ENCODE data around the gene PDCD1. TPM values are rescaled to one million over a fixed set of nuclear protein-coding genes. Genes with fewer than 3 reads are reported as not detected.
A peak's percentile ranks its signal among the peaks of the same experiment; 100 is the strongest.

Gene PDCD1
- total RNA-seq, 2 donors from 2014 or later, result 1.0 to 17.5 TPM

GRCh38 chr2:241843321-241844065 is 15.2 kb downstream of the PDCD1 start:
- TF ChIP-seq, protein P1, sequence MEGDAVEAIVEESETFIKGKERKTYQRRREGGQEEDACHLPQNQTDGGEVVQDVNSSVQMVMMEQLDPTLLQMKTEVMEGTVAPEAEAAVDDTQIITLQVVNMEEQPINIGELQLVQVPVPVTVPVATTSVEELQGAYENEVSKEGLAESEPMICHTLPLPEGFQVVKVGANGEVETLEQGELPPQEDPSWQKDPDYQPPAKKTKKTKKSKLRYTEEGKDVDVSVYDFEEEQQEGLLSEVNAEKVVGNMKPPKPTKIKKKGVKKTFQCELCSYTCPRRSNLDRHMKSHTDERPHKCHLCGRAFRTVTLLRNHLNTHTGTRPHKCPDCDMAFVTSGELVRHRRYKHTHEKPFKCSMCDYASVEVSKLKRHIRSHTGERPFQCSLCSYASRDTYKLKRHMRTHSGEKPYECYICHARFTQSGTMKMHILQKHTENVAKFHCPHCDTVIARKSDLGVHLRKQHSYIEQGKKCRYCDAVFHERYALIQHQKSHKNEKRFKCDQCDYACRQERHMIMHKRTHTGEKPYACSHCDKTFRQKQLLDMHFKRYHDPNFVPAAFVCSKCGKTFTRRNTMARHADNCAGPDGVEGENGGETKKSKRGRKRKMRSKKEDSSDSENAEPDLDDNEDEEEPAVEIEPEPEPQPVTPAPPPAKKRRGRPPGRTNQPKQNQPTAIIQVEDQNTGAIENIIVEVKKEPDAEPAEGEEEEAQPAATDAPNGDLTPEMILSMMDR (IDR thresholded peaks at IDR 0.05), result no peak
- DNase-seq (ENCODE audit: low spot score), result no peak

DNA sequence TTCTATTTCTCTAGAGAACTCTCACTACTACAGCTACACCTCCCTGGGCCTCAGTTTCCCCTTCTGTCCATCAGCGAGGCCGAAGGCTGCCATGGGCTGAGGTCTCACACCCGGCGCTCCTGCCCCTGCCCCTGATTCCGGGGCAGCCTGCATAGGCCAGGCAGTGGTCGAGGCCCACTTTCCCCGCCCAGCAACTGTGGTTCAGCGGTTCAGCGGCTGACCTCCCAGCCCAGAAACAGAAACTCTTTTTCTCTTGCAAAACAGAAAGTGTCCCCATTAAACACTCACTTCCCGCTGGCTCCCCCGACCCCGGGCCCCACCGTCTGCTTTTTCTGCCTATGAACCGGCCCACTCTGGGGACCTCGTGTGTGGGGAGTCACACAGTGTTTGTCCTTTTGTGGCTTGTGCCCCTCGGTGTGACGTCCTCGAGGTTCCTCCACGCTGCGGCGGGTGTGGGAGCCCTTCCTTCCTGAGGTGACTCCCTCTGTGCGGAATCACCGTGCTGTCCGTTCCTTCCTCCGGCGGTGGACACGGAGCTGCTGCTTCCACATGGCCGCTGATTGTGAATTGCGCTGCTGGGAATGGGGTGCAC is 16.0 kb downstream of the PDCD1 start:
- H3K36me3 ChIP-seq, result no peaks in the 10 kb centered on the region
- peaks cover 0 to 18% of the 10 kb centered on the region in 2 donors for H3K4me1 ChIP-seq
- H3K27ac ChIP-seq, result peak overlapping the region; percentile 32 to 72
- H3K4me3 ChIP-seq, result no peak overlapping the region
- DNase-seq (ENCODE audit: low spot score), result peak; percentile 84
- TF ChIP-seq, protein P1 (IDR thresholded peaks at IDR 0.05), result no peak
- no peaks in the 10 kb centered on the region for H3K27me3 ChIP-seq
- H3K9me3 ChIP-seq, result no peaks in the 10 kb centered on the region

More at GRCh38 chr2:241843321-241844065, 15.2 kb downstream of the PDCD1 start:
- Histone ChIP-seq H3K4me1 (peaks cover 0 to 18% of the 10 kb centered on the region in 2 donors), H3K27ac (peak overlapping the region; percentile 32 to 72), H3K36me3 (no peaks in the 10 kb centered on the region), H3K27me3 (no peaks in the 10 kb centered on the region), H3K4me3 (peak overlapping the region in 1 of 2 donors; percentile 40), H3K9me3 (no peaks in the 10 kb centered on the region)

- DNase-seq (ENCODE audit: low spot score), result no peak
- Histone ChIP-seq H3K4me3 (no peak overlapping the region), H3K27me3 (no peaks in the 10 kb centered on the region), H3K9me3 (no peaks in the 10 kb centered on the region), H3K4me1 (peaks cover 0 to 18% of the 10 kb centered on the region in 2 donors), H3K27ac (peak overlapping the region in 1 of 2 donors; percentile 73), H3K36me3 (no peaks in the 10 kb centered on the region)
- TF ChIP-seq, protein P1 (IDR thresholded peaks at IDR 0.05), result no peak
Measured at GRCh38 chr2:241842067-241842415, 16.7 kb downstream of the PDCD1 start.

DNA sequence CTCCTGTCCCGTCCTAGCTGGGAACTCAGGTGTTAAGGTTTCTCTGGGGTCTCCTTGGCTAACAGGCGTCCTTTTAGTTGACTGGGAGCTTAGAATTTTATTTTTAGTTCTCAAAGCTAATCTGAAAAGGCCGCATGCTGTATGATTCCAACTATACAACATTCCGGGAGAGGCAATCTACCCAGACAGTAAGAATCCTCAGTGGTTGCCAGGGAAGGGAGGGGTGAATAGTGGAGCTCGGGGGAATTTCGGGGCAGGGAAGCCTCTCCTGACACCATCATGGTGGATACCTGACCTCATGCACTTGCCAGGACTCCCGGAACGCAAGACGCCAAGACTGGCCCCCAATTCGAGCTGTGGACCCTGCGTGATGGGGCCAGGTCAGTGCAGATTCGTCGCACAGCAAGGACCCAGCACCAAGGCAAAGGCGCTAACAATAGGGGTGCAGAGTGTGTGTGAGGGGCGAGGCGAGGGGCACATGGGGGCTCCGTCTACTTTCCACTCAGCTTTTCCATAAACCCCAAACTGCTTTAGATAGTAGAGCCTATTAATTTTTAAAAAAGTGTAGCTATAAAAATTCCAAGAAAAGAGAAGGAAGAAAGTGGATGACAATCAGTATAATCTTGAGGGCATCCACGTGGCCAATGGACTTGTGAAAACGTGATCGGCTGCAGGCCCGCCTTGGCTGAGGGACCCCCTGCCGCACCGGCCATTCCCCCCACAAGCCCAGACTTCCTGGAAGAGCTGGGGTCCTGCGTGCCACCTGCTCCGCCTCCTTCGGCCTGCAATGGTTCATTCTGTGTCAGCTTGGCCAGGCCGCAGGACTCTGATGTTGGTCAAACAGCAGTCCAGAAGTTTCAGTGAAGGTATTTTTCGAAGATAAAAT is 17.3 kb downstream of the PDCD1 start:
- DNase-seq (ENCODE audit: low spot score), result no peak
- peak overlapping the region in 1 of 2 donors; percentile 73 for H3K27ac ChIP-seq
- TF ChIP-seq, protein P1 (IDR thresholded peaks at IDR 0.05), result no peak

GRCh38 chr2:241837197-241837965 is 21.3 kb downstream of the PDCD1 start:
- H3K9me3 ChIP-seq, result no peaks in the 10 kb centered on the region
- no peaks in the 10 kb centered on the region for H3K27me3 ChIP-seq
- H3K4me1 ChIP-seq, result no peaks in the 10 kb centered on the region
- H3K36me3 ChIP-seq, result no peaks in the 10 kb centered on the region
- no peak for DNase-seq (ENCODE audit: low spot score)
- TF ChIP-seq, protein P1 (IDR thresholded peaks at IDR 0.05), result no peak
- H3K4me3 ChIP-seq, result no peak overlapping the region
- no peak overlapping the region for H3K27ac ChIP-seq

More for the DNA sequence above, 17.3 kb downstream of the PDCD1 start:
- H3K36me3 ChIP-seq, result no peaks in the 10 kb centered on the region
- no peak overlapping the region for H3K4me3 ChIP-seq
- H3K9me3 ChIP-seq, result no peaks in the 10 kb centered on the region
- H3K27me3 ChIP-seq, result no peaks in the 10 kb centered on the region
- H3K4me1 ChIP-seq, result peaks cover 0 to 18% of the 10 kb centered on the region in 2 donors

Data from right atrium auricular region (tissue), 2 donors.